GM21423 (cell line): ENCODE measurements around the gene CD151.

Source experiments
- ATAC-seq: cut with Tn5 transposase; IDR thresholded peaks from one replicate; pipeline ENCODE4 v1.9.1; 2021; ENCODE audit warnings: mild to moderate bottlenecking, moderate library complexity; ENCODE audit not compliant: unreplicated experiment

Gene CD151

GRCh38 chr11:869399-870126 lies 36.8 kb downstream of the CD151 start:
- ATAC-seq, result no peak

GRCh38 chr11:870127-870413 lies 37.3 kb downstream of the CD151 start:
- no peak for ATAC-seq

GRCh38 chr11:870418-870817 lies 37.7 kb downstream of the CD151 start:
- no peak for ATAC-seq

DNA sequence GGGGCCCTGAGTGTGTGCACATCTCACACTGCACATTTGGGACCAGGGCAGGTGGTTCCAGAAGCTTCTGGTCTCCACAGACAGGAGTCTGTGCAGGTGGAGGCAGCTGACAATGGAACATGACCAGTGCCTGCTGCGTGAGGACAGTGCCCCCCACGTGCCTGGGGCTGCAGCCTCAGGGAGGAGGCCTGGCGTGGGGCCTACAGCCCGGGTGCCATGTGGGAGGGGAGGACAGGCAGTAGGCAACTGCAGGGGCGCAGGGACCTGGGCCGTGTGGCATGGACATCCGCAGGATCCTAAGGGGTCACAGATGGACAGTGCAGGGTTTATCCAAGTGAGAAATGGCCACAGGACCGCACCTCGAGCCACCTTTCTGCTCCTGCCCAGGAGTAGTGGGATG lies 38.7 kb downstream of the CD151 start:
- no peak for ATAC-seq

DNA sequence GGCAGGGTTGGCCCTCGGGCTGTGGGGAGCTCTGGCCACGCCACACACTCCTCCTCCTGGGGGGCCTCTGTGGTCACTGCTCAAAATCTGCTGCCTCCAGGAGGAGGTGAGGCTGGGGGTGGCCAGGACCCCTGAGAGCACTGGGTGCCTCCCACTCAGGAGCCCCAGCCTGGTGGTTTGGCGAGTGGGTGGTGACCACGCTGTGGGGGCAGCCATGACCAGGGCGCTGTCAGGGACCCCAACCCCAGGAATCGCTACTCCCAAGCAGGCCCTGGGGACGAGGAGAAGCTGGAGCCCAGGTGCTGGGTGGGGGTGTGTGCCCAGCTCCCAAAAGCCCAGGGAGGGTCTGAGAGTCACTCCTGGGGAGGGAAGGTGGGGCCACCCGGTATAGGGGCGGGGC lies 40.0 kb downstream of the CD151 start:
- no peak for ATAC-seq

DNA sequence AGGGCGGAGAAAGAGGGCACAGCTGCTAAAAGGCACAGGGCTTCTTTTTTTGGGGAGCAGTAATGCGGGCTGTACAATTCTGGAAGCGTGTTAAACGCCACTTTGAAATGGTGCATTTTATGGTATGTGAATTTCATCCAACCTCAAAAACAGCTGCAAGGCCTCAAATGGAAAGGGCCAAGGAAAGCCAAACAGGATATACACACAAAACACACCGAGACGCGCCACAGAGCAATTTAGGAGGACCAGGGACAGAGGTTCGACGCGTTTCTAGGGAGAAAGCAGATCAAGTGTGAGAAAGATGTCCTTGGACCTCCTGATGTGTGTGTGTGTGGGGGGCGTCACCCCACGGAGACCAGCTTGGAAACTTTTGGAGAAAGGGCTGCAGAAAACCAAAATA lies 41.0 kb downstream of the CD151 start:
- no peak for ATAC-seq

- ATAC-seq, result no peak
These were observed 42.5 kb downstream of the CD151 start for GRCh38 chr11:875203-875602.

GRCh38 chr11:875769-876301 lies 43.1 kb downstream of the CD151 start:
- ATAC-seq, result no peak

DNA sequence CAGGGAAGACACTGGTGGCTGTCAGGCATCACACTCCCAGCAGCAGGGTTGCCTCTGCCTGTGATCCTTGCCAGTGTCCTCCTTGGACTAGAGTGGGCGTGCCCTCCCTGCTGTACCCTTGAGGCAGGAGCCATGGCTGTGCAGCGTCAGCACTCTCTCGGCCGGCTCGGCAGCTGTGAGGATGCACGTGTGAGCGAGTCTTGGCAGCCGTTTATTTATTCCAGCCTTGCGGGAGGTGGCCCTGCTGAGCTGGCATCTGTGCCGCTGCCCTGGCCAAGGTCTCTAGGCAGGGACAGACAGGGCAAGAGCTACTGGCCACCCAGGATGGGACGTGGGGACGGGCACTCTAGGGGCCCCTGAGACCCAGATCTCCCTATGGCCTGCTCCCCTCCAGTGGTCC lies 43.8 kb downstream of the CD151 start:
- no peak for ATAC-seq

GRCh38 chr11:877565-877964 lies 44.8 kb downstream of the CD151 start:
- no peak for ATAC-seq

- no peak for ATAC-seq
These were observed 47.7 kb downstream of the CD151 start for GRCh38 chr11:880447-880846.

- ATAC-seq, result no peak
These were observed 49.8 kb downstream of the CD151 start for GRCh38 chr11:882596-882995.

DNA sequence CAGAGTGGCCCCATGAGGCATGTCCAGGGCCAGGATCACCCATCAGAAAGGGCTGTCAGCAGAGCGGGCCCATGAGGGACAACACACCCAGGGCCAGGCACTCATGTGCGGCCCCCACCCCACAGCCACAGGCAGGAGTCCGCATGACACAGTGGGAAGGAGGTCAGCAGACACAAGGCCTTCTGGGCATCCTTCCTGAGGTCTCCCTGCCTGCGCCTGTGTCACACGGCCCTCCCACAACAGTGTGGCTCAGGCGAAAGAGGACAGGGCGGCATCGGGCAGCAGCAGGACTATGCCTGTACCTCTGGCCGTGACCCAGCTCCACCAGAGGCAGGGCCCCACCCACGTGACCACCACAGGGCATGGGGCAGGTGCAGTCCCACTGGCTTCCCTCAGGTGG lies 50.8 kb downstream of the CD151 start:
- ATAC-seq, result no peak

DNA sequence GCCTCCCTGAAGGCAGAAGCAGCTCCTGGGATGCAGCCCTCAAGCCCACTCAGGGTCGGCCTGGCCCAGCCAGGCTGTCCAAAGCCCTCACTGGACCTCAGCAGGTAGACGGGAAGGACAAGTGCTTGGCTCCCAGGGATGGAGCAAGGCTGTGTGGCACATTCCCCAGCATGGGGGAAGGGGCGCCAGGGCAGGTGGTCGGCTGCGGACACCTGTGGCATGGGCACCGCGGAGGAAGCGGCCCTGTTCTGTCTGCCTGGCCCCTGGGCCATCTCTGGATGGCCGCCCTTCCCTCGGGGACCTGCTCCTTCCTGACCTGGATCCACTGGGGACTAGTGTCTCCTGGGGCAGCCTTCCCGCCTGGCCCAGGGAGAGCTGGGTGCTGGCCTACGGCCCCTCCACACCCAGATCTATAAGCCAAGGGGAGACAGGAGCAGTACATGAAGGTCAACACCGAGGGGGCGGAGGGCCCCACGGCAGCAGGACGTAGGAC lies 51.9 kb downstream of the CD151 start:
- no peak for ATAC-seq

- no peak for ATAC-seq
These were observed 53.8 kb downstream of the CD151 start for GRCh38 chr11:886568-886967.

DNA sequence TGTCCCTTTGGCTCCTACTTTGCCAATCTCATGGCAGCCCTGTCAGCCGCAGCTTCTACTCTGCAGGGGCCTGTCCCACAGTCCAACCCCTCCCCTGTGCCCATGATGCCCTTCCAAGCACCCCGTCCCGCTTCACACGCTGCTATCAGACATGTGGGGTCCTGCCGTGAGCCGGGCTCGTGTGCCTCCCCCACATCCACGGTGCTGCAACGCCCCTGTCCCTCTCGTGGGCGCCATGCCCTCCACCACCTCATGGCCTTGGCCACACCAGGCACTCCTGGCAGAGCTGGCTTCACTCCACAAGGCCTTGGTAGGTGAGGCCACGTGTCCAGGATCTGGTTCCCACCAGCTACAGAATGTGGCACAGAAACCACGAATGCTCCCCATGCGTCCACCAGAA lies 54.8 kb downstream of the CD151 start:
- no peak for ATAC-seq
